HFF-Myc (cell line): ENCODE measurements around the gene COL16A1.

ENCODE experiments used
- DNase-seq: peaks from one replicate; pipeline ENCODE4 v3.0.0-alpha.2; 2011; ENCODE audit warnings: low read depth; ENCODE audit errors: extremely low read depth
- H3K4me3 ChIP-seq: replicated peaks from 2 replicates; pipeline ENCODE4 v1.5.1; 2011; ENCODE audit warnings: low read depth, mild to moderate bottlenecking, control low read depth, low read length
- TF ChIP-seq, protein P1 (sequence below): IDR thresholded peaks from 2 replicates; pipeline ENCODE4 v1.5.1; 2012; ENCODE audit warnings: mild to moderate bottlenecking, low read depth, low read length, control low read depth; ENCODE audit errors: missing control alignments

Gene COL16A1

DNA sequence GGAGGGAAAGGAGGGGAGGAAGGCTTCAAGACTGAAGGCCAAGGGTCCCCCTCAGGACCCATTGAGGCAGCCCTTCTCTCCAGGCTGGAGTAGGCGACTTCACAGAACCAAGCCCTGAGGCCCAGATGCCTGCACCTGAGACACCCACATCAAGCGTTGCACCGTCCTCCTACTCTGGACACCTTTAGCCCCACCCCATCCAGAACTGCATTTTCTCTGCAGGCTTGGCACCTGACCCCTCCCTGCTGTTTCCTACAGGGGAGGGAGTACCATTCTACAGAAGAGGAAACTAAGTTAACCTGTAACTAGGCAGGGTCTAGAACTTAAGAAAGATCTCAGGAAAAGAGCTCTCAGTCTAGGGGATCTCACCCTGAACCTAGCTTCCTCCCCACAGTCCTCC lies 71.2 kb downstream of the COL16A1 start:
- no peak overlapping the region for H3K4me3 ChIP-seq
- TF ChIP-seq, protein P1, sequence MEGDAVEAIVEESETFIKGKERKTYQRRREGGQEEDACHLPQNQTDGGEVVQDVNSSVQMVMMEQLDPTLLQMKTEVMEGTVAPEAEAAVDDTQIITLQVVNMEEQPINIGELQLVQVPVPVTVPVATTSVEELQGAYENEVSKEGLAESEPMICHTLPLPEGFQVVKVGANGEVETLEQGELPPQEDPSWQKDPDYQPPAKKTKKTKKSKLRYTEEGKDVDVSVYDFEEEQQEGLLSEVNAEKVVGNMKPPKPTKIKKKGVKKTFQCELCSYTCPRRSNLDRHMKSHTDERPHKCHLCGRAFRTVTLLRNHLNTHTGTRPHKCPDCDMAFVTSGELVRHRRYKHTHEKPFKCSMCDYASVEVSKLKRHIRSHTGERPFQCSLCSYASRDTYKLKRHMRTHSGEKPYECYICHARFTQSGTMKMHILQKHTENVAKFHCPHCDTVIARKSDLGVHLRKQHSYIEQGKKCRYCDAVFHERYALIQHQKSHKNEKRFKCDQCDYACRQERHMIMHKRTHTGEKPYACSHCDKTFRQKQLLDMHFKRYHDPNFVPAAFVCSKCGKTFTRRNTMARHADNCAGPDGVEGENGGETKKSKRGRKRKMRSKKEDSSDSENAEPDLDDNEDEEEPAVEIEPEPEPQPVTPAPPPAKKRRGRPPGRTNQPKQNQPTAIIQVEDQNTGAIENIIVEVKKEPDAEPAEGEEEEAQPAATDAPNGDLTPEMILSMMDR = no peak
- no peak for DNase-seq

GRCh38 chr1:31628931-31629556 lies 74.8 kb downstream of the COL16A1 start:
- H3K4me3 ChIP-seq = no peak overlapping the region
- DNase-seq = no peak
- TF ChIP-seq, protein P1 = no peak

- TF ChIP-seq, protein P1 = no peak
- H3K4me3 ChIP-seq = no peak overlapping the region
- no peak for DNase-seq
These were observed 75.8 kb downstream of the COL16A1 start for GRCh38 chr1:31627930-31628559.

DNA sequence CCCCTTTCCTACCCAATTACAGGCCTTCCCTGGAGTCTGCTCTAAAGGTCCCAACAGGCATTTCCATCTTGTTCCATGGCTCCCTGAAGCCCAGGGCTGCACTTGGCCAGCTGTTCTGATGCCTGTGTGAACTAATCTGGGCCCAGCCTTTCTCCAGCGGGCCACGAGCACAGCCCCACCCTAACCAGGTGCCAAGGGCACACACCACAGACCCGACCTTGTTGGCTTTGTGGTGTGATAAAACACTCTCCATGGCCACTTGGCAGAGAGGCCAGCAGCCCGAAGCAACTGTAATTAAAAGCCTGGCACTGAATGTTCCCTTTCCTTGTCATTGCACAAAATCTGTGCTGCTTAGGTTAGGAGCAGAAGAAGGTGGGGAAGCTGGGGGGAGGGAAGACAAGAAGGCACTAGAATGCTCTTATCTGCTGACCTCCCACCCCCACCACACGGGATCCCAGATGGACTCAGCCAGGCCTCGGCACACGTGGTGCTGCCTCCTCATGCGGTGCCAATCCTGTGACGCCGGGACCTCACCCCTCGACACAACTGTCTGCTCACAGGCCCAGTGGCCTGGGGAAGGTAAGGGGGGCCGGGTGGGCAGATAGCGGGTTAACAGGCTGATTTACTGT lies 76.4 kb downstream of the COL16A1 start:
- TF ChIP-seq, protein P1 = no peak
- DNase-seq = no peak
- no peak overlapping the region for H3K4me3 ChIP-seq

GRCh38 chr1:31626223-31627207 lies 77.3 kb downstream of the COL16A1 start:
- TF ChIP-seq, protein P1 = no peak
- H3K4me3 ChIP-seq = no peak overlapping the region
- DNase-seq = no peak

GRCh38 chr1:31625561-31626222 lies 78.1 kb downstream of the COL16A1 start:
- TF ChIP-seq, protein P1 = no peak
- no peak for DNase-seq
- H3K4me3 ChIP-seq = no peak overlapping the region
